Heart left ventricle (tissue), 13 donors: Measurements from ENCODE around the gene SEC22A.

Source experiments
- CTCF ChIP-seq, 12 donors: fragments of 200-600 bp; sonication (generic) in 4 of 12; IDR thresholded peaks; one replicate each; pipeline versions ENCODE4 v1.5.0 to v1.8.0; 2018 to 2022; ENCODE audit warnings: antibody characterized with exemption in 12 of 12, mild to moderate bottlenecking in 5 of 12
- POLR2A ChIP-seq, 2 donors: fragments of 450-650 bp; IDR thresholded peaks; one replicate each; pipeline ENCODE4 v1.6.1; 2017; ENCODE audit warnings: antibody characterized with exemption in 2 of 2, mild to moderate bottlenecking in 2 of 2, moderate library complexity in 2 of 2
- donor health status: ischemic (EF 13 %, LVEDD 7.1; RV severe dilation, severe dysfunction).
- donor health status: DM: no; HTN: yes; CAD: no.
- donor health status: DM: no; HTN: no; CAD: no.
- donor health status: ischemic (EF 25% LVEDD 6.9; RV normal size, moderate dysfunction).
- donor health status: ischemic (EF 25% LVEDD 5.7; RV mildly dilated, moderate dysfunction).
- donor health status: ischemic (EF 35%, LVEDD 5.7; RV mildly dilated, moderate dysfunction).
- donor health status: nonischemic (EF 11% LVEDD 7.7; RV severe dilation, severe dysfunction).
- donor health status: DM: yes; HTN: yes; CAD: no.
- donor health status: PGD.
- donor health status: ischemic (EF 29% LVEDD 5.4; RV normal size, mild dysfunction).
- donor health status: nonischemic (EF 23%, LVEDD 6.1; RV moderate dilation, normal function).

DNA sequence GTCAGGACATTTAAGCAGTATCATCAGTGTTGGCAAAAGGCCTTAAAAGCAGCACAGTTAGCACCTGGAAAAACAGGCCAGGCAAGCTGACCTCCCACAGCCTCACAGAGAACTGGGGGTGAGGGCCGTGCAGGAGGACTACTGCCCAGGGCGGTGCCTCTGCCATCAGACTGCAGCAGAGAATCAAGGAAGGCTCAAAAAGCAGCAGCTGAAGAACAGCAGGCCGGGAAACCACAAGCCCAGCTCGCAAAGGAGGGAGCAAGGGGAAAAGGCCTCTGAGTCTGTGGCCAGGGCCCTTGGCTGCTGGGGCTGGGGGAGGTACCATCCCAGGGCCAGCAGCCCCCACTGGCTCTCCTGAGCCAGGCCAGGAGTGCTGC, 84.2 kb downstream of the SEC22A start:
- TF ChIP-seq CTCF (IDR thresholded peaks at IDR 0.05) = no peak
- no peak for TF ChIP-seq POLR2A (IDR thresholded peaks at IDR 0.05)
